BLaER1 (cell line): ENCODE measurements around the gene OGDHL.
"Not testable (repeated sequence)": the region's sequence is repeated elsewhere in the genome, so short reads cannot be mapped to it uniquely, and the experiment has no call there.

Experiments
- H3K27ac ChIP-seq: shearing (Covaris generic); formaldehyde crosslinking; 2 replicates; pipeline ENCODE4 v1.8.1; 2022
- H3K27me3 ChIP-seq: shearing (Covaris generic); formaldehyde crosslinking; 2 replicates; pipeline ENCODE4 v1.8.1; 2022
- H3K36me3 ChIP-seq: shearing (Covaris generic); formaldehyde crosslinking; 2 replicates; pipeline ENCODE4 v1.8.1; 2022
- H3K4me1 ChIP-seq: shearing (Covaris generic); formaldehyde crosslinking; 2 replicates; pipeline ENCODE4 v1.8.1; 2022
- H3K4me2 ChIP-seq: shearing (Covaris generic); formaldehyde crosslinking; 2 replicates; pipeline ENCODE4 v1.8.1; 2022
- H3K4me3 ChIP-seq: shearing (Covaris generic); formaldehyde crosslinking; 2 replicates; pipeline ENCODE4 v1.8.1; 2022
- H3K9ac ChIP-seq: shearing (Covaris generic); formaldehyde crosslinking; 2 replicates; pipeline ENCODE4 v1.8.1; 2022
- H3K9me3 ChIP-seq: shearing (Covaris generic); formaldehyde crosslinking; 2 replicates; pipeline ENCODE4 v1.8.1; 2022
- H4K20me1 ChIP-seq: shearing (Covaris generic); formaldehyde crosslinking; 2 replicates; pipeline ENCODE4 v1.8.1; 2022
- Cebpa-rat ChIP-seq: shearing (Covaris generic); IDR thresholded peaks from 2 replicates; pipeline ENCODE4 v1.8.1; 2022

The OGDHL gene

DNA sequence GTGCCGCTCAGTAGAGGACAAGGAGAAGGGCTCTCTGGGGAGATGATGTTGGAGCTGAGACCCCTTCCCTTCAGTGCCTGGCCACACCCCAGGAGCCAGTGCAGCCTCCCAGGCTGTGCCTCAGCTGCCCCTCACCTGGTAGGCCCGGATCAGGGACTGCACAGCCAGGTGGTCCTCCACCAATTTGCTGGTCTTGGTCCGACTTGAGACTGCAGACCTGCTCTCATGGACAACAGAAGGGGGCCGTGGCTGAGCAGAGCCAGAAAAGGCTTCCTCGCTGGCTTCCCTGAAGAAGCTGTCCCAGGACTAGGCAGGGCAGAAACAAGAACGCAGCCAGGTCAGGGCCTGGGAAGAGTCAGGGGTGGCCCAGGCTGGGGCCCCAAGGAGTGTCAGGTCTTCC lies 5.5 kb downstream of the OGDHL start:
- Histone ChIP-seq H3K4me2 (no peak overlapping the region), H3K27me3 (no peaks in the 10 kb centered on the region), H3K27ac (no peak overlapping the region), H3K36me3 (no peaks in the 10 kb centered on the region), H3K4me1 (peaks cover 4% of the 10 kb centered on the region), H3K9me3 (no peaks in the 10 kb centered on the region), H4K20me1 (peaks cover 9% of the 10 kb centered on the region; the same call in 1 of the 2 replicates), H3K4me3 (no peak overlapping the region), H3K9ac (no peak overlapping the region)
- TF ChIP-seq Cebpa-rat = no peak

DNA sequence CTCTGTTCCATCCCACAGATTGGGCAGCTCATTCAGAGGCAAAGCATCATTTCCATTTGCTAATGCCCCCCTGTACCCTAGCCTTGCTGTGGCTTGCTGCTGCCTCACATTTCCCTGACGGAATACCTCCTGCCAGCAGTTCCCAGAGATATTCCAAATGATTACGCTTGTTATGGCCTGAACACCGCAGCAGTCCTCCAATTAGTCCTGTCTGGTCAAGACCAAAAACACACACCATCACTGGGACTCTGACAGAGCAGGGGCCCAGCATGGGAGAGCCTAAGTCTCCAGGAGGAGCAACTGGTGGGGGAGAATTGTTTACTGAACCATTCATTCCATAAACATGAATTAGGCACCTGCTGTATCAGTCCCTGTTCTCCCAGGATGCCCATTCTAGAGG lies 6.1 kb downstream of the OGDHL start:
- peaks cover 9% of the 10 kb centered on the region; the same call in 1 of the 2 replicates for H4K20me1 ChIP-seq
- no peaks in the 10 kb centered on the region for H3K9me3 ChIP-seq
- no peak overlapping the region for H3K4me2 ChIP-seq
- H3K36me3 ChIP-seq = no peaks in the 10 kb centered on the region
- no peak for TF ChIP-seq Cebpa-rat
- no peak overlapping the region for H3K4me3 ChIP-seq
- H3K27ac ChIP-seq = no peak overlapping the region
- no peak overlapping the region for H3K9ac ChIP-seq
- no peaks in the 10 kb centered on the region for H3K4me1 ChIP-seq
- no peaks in the 10 kb centered on the region for H3K27me3 ChIP-seq

- H3K4me1 ChIP-seq, H4K20me1 ChIP-seq, H3K27me3 ChIP-seq, H3K4me3 ChIP-seq, H3K4me2 ChIP-seq, H3K27ac ChIP-seq, H3K9me3 ChIP-seq, H3K36me3 ChIP-seq, H3K9ac ChIP-seq: not testable (repeated sequence)
Observed at GRCh38 chr10:49754951-49755350, 7.2 kb downstream of the OGDHL start.

DNA sequence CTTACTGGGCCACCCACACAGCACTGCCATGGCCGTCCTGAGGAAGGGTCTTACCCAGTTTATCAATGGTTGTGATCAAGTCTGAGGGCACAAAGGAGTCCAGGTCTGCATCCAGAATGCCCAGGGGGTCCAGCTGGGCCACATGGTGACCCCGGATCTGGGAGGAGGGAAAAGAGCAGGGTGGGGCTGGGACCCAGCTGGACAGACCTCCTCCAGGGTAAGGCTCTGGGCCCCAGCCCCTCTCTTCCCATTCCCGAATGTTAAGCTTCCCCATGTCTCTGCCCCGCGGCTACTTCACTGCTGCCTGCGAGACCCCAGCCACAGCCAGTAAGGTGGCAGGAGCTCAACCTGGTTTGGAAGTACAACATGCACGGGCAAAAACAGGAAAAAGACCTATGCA lies 9.5 kb downstream of the OGDHL start:
- no peaks in the 10 kb centered on the region for H4K20me1 ChIP-seq
- no peak overlapping the region for H3K4me2 ChIP-seq
- H3K4me1 ChIP-seq = no peaks in the 10 kb centered on the region
- no peak overlapping the region for H3K27ac ChIP-seq
- no peak for TF ChIP-seq Cebpa-rat
- no peaks in the 10 kb centered on the region for H3K36me3 ChIP-seq
- no peaks in the 10 kb centered on the region for H3K9me3 ChIP-seq
- no peak overlapping the region for H3K4me3 ChIP-seq
- H3K27me3 ChIP-seq = no peaks in the 10 kb centered on the region
- H3K9ac ChIP-seq = no peak overlapping the region

- H3K9me3 ChIP-seq = no peaks in the 10 kb centered on the region
- no peaks in the 10 kb centered on the region for H3K36me3 ChIP-seq
- H3K27ac ChIP-seq = no peak overlapping the region
- TF ChIP-seq Cebpa-rat = no peak
- no peaks in the 10 kb centered on the region for H3K4me1 ChIP-seq
- H4K20me1 ChIP-seq = no peaks in the 10 kb centered on the region
- H3K9ac ChIP-seq = no peak overlapping the region
- no peak overlapping the region for H3K4me3 ChIP-seq
- no peaks in the 10 kb centered on the region for H3K27me3 ChIP-seq
- H3K4me2 ChIP-seq = no peak overlapping the region
Observed at GRCh38 chr10:49751636-49752510, 10.2 kb downstream of the OGDHL start.

DNA sequence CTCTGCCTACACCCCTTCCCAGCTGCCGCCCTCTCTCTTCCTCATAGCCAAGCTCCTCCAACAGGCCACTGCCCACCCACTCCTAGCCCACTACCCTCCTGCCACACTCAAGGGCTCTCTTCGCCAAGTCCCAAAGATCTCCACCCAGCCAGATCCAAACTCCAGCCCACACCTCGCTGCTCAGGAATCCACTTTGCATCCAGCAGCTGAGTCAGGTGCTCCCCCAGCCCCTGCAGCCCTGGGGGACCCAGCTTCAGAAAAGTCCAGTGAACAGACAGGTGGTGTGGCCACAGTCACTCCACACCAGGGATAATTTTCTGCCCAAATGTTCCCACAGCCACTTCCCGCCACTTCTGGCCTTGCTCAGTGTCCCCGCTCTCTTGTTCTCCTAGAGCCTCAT lies 10.9 kb downstream of the OGDHL start:
- H3K4me3 ChIP-seq = no peak overlapping the region
- TF ChIP-seq Cebpa-rat = no peak
- H3K27ac ChIP-seq = no peak overlapping the region
- no peaks in the 10 kb centered on the region for H3K27me3 ChIP-seq
- no peak overlapping the region for H3K4me2 ChIP-seq
- H3K36me3 ChIP-seq = no peaks in the 10 kb centered on the region
- H3K4me1 ChIP-seq = no peaks in the 10 kb centered on the region
- no peak overlapping the region for H3K9ac ChIP-seq
- no peaks in the 10 kb centered on the region for H3K9me3 ChIP-seq
- no peaks in the 10 kb centered on the region for H4K20me1 ChIP-seq

GRCh38 chr10:49750546-49750945 lies 11.6 kb downstream of the OGDHL start:
- no peak overlapping the region for H3K4me2 ChIP-seq
- TF ChIP-seq Cebpa-rat = no peak
- H3K4me3 ChIP-seq = no peak overlapping the region
- H3K9ac ChIP-seq = no peak overlapping the region
- no peaks in the 10 kb centered on the region for H3K4me1 ChIP-seq
- H4K20me1 ChIP-seq = no peaks in the 10 kb centered on the region
- no peaks in the 10 kb centered on the region for H3K27me3 ChIP-seq
- no peaks in the 10 kb centered on the region for H3K36me3 ChIP-seq
- H3K9me3 ChIP-seq = no peaks in the 10 kb centered on the region
- no peak overlapping the region for H3K27ac ChIP-seq

GRCh38 chr10:49749556-49750491 lies 12.3 kb downstream of the OGDHL start:
- H3K36me3 ChIP-seq = no peaks in the 10 kb centered on the region
- H3K4me1 ChIP-seq = no peaks in the 10 kb centered on the region

GRCh38 chr10:49749144-49749543 lies 13.0 kb downstream of the OGDHL start:
- Histone ChIP-seq H3K4me1 (peaks cover 5% of the 10 kb centered on the region), H4K20me1 (no peaks in the 10 kb centered on the region), H3K27me3 (no peaks in the 10 kb centered on the region), H3K4me2 (no peak overlapping the region), H3K9me3 (no peaks in the 10 kb centered on the region), H3K9ac (no peak overlapping the region), H3K27ac (no peak overlapping the region), H3K36me3 (no peaks in the 10 kb centered on the region), H3K4me3 (no peak overlapping the region)
- TF ChIP-seq Cebpa-rat = no peak

More at GRCh38 chr10:49749556-49750491, 12.3 kb downstream of the OGDHL start:
- Histone ChIP-seq H3K9ac (no peak overlapping the region), H3K9me3 (no peaks in the 10 kb centered on the region), H3K4me3 (no peak overlapping the region), H3K27me3 (no peaks in the 10 kb centered on the region), H3K4me2 (no peak overlapping the region), H4K20me1 (no peaks in the 10 kb centered on the region), H3K27ac (no peak overlapping the region)
- no peak for TF ChIP-seq Cebpa-rat

DNA sequence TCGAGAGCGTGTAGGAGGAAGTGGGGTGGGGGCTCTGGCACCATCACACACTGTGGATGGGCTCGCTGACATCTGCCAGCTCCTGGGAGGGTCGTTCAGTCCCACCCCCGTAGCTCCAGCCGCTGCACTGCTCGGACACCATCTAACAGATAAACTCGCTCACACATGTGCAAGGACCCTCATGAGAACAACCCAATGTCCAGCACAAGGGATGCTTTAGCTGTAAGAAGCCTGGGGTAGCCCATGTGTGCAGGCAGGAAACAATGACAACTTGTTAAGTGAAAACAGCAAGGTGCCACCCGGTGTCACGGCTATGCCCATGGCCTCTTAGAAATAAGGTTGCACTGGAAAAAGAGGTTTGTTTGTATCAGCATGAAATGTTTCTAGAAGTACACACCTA lies 14.1 kb downstream of the OGDHL start:
- Histone ChIP-seq H3K4me1 (peaks cover 8% of the 10 kb centered on the region), H3K27ac (no peak overlapping the region), H3K4me2 (no peak overlapping the region), H3K27me3 (no peaks in the 10 kb centered on the region), H4K20me1 (no peaks in the 10 kb centered on the region), H3K4me3 (no peak overlapping the region), H3K9ac (no peak overlapping the region), H3K36me3 (no peaks in the 10 kb centered on the region), H3K9me3 (no peaks in the 10 kb centered on the region)
- no peak for TF ChIP-seq Cebpa-rat
